Thoracic aorta (tissue), 2 donors: ENCODE results near the gene MON1A. TPM values are rescaled to one million over a fixed set of nuclear protein-coding genes. Genes with fewer than 3 reads are reported as not detected.

Experiments
- ATAC-seq: fragments of 150-250 bp; one replicate; pipeline ENCODE4 v1.8.0; 2017; ENCODE audit warnings: low read depth; ENCODE audit not compliant: insufficient number of reproducible peaks, low FRiP score
- DNase-seq: peaks from one replicate; pipeline ENCODE4 v3.0.0-alpha.2; 2020; ENCODE audit warnings: low spot score
- H3K27ac ChIP-seq, 2 donors: fragments of 200-600 bp; sonication (generic); 1 replicate in 1 of 2; 2 replicates in 1 of 2; pipeline ENCODE4 v1.5.1; 2016; ENCODE audit warnings: mild to moderate bottlenecking in 2 of 2, moderate library complexity in 2 of 2
- H3K27me3 ChIP-seq: fragments of 200-600 bp; sonication (generic); replicated peaks from 2 replicates; pipeline ENCODE4 v1.6.0; 2016; ENCODE audit warnings: mild to moderate bottlenecking; ENCODE audit not compliant: insufficient read depth
- H3K36me3 ChIP-seq: fragments of 200-600 bp; sonication (generic); one replicate; pipeline ENCODE4 v1.5.1; 2016
- H3K4me1 ChIP-seq, 2 donors: fragments of 200-600 bp; sonication (generic); 1 replicate in 1 of 2; 2 replicates in 1 of 2; pipeline versions ENCODE4 v1.5.1 to v1.6.0; 2016; ENCODE audit warnings: low read depth in 2 of 2, mild to moderate bottlenecking in 1 of 2; ENCODE audit not compliant: control insufficient read depth in 1 of 2
- H3K4me3 ChIP-seq: fragments of 200-600 bp; sonication (generic); 2 replicates; pipeline ENCODE4 v1.5.1; 2016; ENCODE audit warnings: mild to moderate bottlenecking
- H3K9me3 ChIP-seq: fragments of 200-600 bp; sonication (generic); 2 replicates; pipeline ENCODE4 v1.5.1; 2016
- CTCF ChIP-seq: fragments of 200-600 bp; sonication (generic); IDR thresholded peaks from one replicate; pipeline ENCODE4 v1.5.1; 2019; ENCODE audit warnings: antibody characterized with exemption
- total RNA-seq, 2 donors: library from RNA; depleted of rRNA; stranded (reverse); fragments of >200 nt; gene quantifications; one replicate each; pipeline versions ENCODE4 v1.1.0 to v1.2.3, GENCODE V29; 2016

Gene MON1A, protein sequence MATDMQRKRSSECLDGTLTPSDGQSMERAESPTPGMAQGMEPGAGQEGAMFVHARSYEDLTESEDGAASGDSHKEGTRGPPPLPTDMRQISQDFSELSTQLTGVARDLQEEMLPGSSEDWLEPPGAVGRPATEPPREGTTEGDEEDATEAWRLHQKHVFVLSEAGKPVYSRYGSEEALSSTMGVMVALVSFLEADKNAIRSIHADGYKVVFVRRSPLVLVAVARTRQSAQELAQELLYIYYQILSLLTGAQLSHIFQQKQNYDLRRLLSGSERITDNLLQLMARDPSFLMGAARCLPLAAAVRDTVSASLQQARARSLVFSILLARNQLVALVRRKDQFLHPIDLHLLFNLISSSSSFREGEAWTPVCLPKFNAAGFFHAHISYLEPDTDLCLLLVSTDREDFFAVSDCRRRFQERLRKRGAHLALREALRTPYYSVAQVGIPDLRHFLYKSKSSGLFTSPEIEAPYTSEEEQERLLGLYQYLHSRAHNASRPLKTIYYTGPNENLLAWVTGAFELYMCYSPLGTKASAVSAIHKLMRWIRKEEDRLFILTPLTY
- total RNA-seq = 10 to 100 TPM; 17.4 to 23.4 TPM

DNA sequence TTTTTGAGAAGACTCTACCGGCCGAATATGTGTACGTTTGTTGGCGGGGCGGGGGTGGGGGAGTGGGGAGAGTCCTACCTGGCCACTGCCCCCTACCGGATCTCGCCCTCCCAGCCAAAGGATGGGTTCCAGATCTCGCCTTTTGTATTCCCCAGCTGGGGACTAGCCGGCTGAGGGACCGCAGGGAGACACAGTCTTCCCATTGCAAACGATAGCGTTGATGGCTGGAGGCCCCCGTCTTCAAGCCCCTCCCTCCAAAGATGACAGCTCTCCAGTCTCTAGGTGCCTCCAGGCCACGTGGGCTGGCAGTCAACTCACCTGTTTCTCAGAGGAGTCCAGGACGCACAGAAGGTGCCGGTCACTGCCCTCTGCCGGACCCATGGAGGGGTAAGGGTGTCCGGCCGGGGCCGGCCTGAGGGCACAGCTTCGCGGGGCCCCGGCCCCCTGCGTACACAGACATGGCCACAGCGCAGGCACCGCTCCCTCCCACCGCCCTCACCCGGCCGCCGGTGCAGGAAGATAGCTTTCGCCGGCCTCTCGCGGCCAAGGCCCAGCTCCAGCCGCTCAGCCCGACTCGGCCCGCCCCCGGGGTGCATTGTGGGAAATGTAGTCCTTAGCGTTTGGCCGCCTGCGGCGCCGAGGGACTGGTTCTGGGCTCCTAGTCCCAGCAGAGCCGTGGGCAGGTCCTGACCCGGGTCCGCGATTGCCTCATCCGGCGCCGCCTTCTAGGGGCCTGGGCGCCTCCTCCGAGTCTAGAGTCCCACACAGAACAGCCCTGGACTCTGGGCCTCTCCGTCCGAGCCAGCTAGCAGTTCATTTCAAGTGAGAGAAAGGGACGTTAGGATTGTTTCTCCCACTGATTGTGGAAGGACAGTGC, at the start of gene MON1A:
Gene MON1A, minus strand, starts transcription at position 521 of the 877 bp plus-strand sequence. CDS start 16,465 bp downstream, outside the sequence.
- no peak for TF ChIP-seq CTCF
- peak within 1 kb of the TSS; percentile 94 for H3K4me3 ChIP-seq
- peak; percentile 97 for ATAC-seq
- peak within 1 kb of the TSS; percentile 85 to 88 for H3K27ac ChIP-seq
- DNase-seq = peak; percentile 70
- H3K9me3 ChIP-seq = no peaks in the 10 kb centered on the region
- H3K4me1 ChIP-seq = peaks cover 15 to 20% of the 10 kb centered on the region in 2 donors
- H3K27me3 ChIP-seq = no peaks in the 10 kb centered on the region
- H3K36me3 ChIP-seq = no peaks in the 10 kb centered on the region

DNA sequence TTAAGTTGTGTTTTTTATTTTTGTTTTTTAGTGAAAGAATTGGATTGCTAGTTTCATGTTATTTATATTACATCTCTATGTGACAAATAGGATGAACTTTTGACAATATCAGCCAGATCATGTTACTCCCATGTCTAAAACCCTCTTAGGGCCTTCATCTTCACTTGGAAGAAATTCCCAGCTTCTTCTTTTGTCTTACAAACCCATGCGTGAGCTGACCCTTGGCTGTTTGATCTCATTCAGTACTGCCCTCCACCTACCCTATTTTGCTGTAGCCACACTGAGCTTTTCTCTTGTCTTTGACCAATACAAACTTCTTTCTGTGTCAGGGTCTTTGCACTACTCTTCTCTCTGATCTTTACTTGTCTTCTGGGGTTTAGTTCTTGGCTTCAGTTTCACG, 47.3 kb upstream of the MON1A start:
- H3K36me3 ChIP-seq = peaks cover 5% of the 10 kb centered on the region
- ATAC-seq = no peak
- H3K9me3 ChIP-seq = no peaks in the 10 kb centered on the region
- H3K27ac ChIP-seq = no peak overlapping the region
- H3K4me3 ChIP-seq = no peak overlapping the region
- no peaks in the 10 kb centered on the region for H3K27me3 ChIP-seq
- DNase-seq = no peak
- H3K4me1 ChIP-seq = no peaks in the 10 kb centered on the region
- no peak for TF ChIP-seq CTCF

DNA sequence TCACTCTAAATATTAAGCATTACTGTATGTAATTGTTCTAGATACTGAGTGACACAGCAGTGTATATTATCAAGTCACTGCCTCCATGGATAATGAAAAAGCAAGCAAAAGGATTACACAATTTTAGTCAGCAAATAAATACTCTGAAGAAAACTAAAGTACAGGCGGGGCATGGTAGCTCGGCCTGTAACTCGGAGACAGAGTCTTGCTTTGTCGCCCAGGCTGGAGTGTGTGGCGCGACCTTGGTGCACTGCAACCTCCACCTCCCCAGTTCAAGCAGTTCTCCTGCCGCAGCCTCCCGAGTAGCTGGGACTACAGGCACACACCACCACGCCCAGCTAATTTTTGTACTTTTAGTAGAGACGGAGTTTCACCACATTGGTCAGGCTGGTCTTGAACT, 43.0 kb upstream of the MON1A start:
- no peak overlapping the region for H3K27ac ChIP-seq

DNA sequence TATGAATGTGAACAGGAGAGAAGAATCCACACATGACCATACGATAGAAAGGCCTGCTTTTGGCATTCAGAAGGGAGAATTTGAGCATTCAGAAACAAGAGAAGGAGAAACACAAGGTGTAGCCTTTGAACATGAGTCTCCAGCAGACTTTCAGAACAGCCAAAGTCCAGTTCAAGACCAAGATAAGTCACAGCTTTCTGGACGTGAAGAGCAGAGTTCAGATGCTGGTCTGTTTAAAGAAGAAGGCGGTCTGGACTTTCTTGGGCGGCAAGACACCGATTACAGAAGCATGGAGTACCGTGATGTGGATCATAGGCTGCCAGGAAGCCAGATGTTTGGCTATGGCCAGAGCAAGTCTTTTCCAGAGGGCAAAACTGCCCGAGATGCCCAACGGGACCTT, 38.7 kb upstream of the MON1A start:
- DNase-seq (no peak), ATAC-seq (no peak)
- Histone ChIP-seq H3K4me1 (peaks cover 11 to 37% of the 10 kb centered on the region in 2 donors), H3K9me3 (no peaks in the 10 kb centered on the region), H3K4me3 (no peak overlapping the region), H3K27me3 (no peaks in the 10 kb centered on the region), H3K27ac (no peak overlapping the region), H3K36me3 (no peaks in the 10 kb centered on the region)
- no peak for TF ChIP-seq CTCF

More for the DNA sequence above, 43.0 kb upstream of the MON1A start:
- no peak for TF ChIP-seq CTCF
- ATAC-seq = no peak
- Histone ChIP-seq H3K36me3 (peaks cover 1% of the 10 kb centered on the region), H3K9me3 (no peaks in the 10 kb centered on the region), H3K4me1 (peaks cover 0 to 16% of the 10 kb centered on the region in 2 donors), H3K27me3 (no peaks in the 10 kb centered on the region), H3K4me3 (no peak overlapping the region)
- no peak for DNase-seq

DNA sequence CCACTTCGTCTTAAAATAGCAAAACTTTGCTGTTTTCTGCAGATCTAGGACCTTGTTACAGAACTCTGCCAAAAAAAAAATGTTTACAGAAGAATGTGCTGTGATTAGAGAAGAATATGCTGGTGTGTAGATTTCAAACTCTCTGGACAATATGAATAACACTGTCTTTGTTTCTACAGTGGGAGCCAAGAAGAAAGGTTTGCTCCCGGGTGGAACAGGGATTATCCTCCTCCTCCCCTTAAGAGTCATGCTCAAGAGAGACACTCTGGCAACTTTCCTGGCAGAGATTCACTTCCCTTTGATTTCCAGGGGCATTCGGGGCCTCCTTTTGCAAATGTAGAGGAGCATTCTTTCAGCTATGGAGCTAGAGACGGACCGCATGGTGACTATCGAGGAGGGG, 37.7 kb upstream of the MON1A start:
- H3K36me3 ChIP-seq = no peaks in the 10 kb centered on the region
- DNase-seq = no peak
- no peak for ATAC-seq
- peaks cover 11 to 37% of the 10 kb centered on the region in 2 donors for H3K4me1 ChIP-seq
- peak overlapping the region; percentile 22 to 44 for H3K27ac ChIP-seq
- no peak for TF ChIP-seq CTCF
- H3K27me3 ChIP-seq = no peaks in the 10 kb centered on the region
- no peaks in the 10 kb centered on the region for H3K9me3 ChIP-seq
- H3K4me3 ChIP-seq = peak overlapping the region; percentile 6
